HG02571 (cell line): ENCODE measurements around the gene AOPEP.
A peak's percentile ranks its signal among the peaks of the same experiment; 100 is the strongest.
"Not testable (repeated sequence)": the region's sequence is repeated elsewhere in the genome, so short reads cannot be mapped to it uniquely, and the experiment has no call there.

ENCODE experiments used
- ATAC-seq: cut with Tn5 transposase; IDR thresholded peaks from one replicate; pipeline ENCODE4 v1.9.1; 2021; ENCODE audit warnings: mild to moderate bottlenecking, moderate library complexity; ENCODE audit not compliant: unreplicated experiment

AOPEP gene

DNA sequence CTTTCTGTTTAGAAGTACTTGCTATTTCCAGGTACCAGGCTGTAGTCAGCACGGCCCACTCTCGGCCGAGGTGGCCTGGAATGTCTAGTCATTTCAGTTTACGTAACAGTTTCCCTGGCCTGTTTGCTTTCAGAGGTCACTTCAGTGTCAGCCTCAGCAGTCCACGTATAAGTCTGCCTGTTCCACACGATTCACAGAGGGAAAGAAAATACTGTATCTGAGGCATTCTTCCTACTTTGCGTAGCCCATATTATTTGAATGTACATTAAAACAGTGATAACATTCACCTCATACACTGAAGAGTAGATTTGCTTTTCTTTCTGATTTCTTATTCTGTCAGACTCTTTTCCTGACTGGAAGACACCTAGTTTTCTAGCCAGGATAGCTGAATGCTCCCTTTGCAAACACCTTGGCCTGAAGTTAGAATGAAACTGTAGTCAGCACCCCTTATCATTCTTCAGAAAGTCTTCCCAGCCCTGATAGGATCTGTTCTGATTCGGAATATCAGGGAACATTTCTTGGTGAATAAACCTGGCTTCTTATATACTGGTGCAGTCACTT is 140.9 kb downstream of the AOPEP start:
- no peak for ATAC-seq

DNA sequence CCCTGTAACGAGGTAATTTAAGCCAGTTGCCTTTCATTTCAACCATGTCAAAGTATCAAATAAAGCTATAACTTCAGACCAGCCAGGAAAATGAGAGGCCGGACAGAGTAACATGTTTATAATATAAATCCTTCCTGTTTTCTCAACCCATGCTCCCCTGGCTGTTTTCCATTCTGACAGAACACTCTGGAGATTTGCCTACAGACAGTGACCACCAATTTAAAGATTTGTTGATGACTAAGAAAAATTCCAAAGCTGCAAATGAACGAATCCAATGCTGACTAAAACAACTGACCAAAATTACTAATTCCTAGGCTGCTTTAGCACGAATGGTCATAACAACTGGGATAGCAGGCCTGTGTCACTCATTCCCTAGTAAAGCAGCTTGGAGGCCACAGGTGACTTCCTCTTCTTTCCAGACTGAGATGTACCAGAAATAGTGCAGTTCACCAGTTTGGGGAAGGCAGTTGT is 141.4 kb downstream of the AOPEP start:
- ATAC-seq, result no peak

DNA sequence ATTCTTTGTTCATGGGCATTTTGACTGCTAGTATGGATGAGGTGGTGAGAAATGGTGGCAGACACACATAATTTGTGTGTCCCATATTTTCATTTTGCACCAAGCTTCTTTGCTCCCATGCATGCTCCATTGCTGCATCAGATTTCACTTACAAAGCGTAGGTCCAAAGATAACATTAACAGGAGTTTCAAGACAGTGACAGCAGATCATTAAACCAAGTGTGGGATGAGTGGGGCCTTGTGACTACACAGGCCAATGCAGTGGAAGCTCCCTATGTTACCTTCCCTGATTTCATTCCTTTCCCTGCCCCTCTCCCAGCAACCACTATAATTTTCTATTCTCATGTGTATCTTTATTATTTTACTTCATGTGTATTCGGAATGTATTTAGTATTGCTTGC is 142.0 kb downstream of the AOPEP start:
- ATAC-seq, result no peak

DNA sequence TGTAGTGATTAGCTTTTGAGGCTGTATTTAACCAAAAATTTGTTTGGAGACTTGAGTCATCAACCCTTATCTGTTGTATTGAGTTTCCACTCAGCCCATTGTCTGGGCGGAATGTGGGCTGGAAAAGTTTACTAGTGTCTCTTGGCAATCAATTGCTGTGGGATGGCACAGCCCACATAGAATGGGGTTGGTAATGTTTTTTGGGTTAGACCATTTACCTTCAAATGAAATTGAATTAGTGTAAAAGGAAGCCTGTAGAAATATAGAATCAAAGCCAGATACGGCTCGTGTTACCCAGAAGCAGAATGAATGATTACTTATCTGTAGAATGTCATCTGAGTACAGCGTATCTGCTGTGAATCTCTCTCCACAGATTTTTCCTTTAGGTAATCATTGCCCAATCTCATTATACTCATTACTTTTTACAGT is 142.9 kb downstream of the AOPEP start:
- ATAC-seq, result no peak

DNA sequence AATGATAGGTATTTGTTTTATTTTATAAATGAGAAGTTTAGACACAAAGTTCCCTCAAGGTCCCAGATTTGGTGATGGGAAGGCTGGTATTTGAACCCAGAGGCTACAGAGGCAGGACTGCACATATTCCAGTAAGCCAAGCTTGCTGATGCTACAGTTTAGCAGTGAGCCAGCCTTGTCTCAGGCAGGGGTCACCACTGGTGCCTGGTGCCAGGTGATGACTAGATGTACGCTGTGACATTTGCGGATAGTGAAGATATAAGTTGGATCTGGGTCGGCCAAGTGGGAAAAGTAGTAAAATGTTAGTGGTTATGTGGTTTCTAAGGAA is 143.9 kb downstream of the AOPEP start:
- no peak for ATAC-seq

DNA sequence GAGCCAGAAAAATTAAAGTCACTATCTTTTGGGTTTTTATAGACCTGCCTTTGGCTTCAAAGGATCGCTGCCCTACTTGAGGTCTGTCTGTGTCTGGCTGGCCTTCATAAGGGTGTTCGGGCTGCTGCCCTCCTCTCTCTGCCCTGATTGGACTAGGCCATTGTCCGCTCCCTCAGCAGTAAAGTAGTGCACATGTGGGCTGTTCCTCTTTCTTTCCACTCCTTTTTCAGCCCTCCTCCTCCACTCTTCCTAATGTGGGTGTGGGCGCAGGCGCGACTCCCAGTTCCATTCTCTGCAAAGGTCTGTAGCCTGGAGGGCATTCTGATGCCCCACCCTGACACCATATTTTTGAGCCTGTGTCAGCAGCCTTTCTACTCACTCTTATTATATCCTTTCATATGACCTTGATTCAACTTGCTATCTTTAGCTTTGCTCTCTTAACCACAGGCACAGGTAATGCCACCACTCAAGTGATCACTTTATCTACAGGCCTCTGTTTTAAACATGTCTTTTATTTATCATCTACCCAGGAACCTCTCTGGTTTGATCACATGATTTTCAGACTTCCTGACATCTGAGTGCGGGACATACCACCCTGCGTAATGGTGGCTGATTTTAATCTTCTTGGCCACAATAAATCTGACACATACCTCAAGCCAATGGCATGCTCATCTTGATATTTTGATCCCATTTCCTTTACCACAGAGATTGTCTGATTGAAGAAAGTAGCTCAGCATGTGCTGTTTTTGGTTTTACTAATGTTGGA is 144.5 kb downstream of the AOPEP start:
- ATAC-seq, result no peak

DNA sequence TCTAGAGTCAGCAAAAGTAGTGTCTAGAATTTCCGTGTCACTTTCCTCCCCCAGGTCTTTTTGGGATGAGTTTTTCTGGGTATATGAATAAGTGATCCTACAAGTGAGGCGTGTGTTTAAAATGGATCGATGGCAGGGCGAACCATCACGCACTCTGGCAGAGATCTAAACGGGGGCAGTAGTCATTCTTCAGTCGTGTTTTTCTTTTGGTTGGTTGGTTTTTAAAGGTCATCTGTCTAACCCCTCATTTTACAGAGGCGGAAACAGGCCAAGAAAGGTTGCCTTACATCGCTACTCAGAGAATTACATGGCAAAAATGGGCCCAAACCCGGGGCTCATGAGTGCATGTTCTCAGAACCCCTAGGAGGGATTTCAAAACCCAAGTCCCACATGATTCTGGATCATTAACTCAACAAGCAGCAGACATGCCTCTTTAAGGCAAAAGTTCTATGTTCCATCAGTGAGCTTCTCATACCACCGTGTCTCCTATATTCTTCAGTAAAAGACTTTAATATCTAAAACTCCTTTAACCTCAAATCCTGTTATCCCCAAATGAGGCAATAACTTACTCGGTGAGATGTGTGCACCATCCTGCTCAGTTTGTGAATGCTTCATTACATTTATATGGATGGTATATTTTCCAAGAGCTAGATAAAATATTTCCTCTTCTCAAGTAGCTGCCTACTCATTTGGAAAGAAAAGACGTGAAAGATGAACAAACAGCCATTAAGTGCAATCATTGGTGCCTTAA is 145.8 kb downstream of the AOPEP start:
- ATAC-seq, result no peak

DNA sequence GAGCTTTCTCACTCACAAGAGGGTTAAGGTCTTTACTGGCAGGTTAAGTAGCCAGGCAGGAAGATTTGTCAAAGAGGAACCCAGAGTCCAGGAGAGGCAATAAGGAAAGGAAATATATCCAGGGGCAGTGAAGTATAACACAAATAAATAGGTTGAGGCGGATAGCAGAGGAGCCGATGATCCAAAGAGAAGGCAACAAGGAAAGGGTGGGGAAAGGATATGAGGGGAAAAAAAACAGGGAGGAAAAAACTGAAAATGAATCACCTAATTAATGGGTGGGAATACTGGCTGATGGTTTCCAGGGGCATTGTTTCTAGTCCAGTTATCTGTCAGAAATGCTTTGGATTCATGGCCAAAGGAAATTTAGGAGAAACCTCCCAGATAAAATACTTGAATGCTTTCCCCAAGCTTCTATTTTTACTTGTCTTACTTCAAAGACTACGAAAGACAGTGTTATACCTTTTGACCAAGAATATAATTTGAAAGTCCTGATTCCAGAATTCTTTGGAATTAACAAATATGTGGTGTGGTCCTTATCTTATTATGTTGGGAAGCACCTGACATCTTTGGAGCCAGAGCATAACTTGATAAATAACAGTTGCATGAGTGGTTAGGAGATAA is 146.5 kb downstream of the AOPEP start:
- no peak for ATAC-seq

DNA sequence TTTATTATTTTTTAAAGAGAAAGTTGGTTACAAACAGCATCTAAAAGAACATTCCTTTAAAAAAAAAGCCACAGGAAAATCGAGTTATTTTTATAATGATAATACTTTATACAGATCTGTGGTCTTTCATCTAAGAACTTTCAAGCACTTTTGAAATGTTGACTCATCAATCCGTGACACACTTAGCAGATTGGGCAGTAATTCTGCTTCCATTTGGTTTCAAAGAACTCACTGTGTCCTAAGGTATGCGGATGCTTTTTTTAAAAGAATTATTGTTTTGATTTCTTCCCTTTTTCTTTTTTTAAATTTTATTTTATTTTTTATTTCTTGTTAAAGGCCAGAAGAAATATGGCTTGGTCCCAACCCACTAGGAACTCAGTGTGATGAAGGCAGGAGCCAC is 147.8 kb downstream of the AOPEP start:
- no peak for ATAC-seq

DNA sequence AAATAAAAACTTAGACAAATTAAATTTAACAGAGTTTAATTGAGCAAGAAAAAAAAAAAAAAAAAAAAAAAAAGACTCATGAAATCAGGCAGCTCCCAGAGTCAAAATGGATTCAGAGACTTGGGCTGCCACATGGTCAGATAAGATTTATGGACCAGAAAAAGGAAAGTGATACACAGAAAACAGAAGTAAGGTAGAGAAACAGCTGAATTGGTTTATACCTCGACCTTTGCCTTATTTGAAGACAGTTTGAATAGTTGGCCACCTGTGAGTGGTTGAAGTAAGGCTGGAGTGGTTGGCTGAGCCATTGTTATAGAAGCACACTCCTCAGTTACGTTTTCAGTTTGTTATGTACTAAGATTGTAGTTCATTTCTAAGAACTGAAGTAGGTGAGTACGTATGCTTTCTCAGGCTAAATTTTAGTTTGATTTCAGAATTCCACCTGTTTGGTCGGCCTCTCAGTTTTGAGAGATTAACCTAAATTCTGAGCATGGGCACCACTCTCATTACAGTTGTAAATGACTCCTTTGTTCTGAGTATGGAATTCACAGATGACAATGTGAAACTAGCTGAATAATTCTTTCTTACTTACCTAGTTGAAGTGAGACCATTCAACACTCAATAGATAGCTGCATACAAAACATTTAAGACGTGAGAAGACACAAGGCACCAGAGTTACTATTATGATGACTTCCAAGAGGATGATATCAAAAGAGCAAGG is 149.0 kb downstream of the AOPEP start:
- ATAC-seq, result peak; percentile 75

DNA sequence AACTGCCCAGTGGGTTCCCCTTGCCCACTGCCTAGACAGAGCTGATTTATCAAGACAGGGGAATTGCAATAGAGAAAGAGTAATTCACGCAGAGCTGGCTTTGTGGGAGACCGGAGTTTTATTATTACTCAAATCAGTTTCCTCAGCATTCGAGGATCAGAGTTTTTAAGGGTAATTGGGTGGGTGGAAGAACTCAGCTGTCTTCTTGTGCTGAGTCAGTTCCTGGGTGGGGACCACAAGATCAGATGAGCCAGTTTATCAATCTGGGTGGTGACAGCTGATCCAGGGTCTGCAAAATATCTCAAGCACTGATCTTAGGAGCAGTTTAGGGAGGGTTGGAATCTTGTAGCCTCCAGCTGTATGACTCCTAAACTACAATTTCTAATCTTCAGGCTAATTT is 152.3 kb downstream of the AOPEP start:
- not testable (repeated sequence) for ATAC-seq

DNA sequence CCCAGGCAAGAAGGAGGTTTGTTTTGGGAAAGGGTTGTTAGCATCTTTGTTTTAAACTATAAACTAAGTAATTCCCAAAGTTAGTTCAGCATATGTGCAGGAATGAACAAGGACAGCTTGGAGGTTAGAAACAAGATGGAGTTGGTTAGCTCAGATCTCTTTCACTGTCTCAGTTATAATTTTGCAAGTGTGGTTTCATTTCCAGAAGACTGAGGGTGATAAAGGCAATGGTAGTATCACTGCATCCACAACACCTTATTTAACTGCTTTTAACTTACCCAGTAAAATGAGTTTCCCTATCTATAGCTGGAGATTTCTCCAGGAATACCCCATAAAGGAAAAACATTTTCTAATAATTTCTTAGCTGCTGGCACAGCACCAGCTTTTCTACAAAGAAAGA is 152.7 kb downstream of the AOPEP start:
- no peak for ATAC-seq

DNA sequence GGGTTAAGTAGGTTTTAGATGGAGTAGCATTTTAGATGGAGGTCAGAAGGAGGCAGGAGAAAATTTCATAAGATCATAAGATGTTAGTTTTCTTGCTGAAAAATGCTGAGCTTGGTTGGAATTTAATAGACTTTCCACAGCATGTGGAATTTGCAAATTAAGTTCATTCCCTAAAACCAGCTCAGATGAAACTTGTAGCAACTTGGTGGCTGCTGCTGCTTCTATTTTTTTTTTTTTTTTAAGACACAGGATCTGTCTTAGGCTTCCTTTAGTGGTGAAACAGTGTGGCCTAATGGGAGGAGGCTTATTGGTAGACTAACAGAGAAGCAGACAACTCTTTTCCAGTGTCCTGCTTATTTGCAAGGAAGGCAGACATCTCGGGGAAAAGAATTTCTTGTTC is 154.5 kb downstream of the AOPEP start:
- ATAC-seq, result no peak

DNA sequence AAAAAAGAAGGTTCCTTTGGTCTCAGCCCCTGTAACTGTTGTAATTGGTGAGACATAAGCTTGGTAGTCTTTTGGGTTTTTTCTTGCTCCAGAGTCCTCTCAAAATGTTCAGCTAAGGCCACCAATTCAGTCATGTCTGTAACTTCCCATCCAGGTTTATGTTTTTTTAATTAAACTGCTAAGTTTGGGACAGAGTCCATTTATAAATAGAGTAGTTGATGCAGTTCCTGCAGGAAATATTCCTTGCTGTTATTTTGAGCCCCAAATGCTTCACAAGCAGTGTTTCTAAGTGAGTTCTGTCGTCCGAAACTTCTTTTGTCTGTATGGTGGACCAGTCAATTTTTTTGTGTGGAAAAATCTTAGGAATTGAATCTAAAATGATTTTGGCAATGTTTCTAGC is 155.0 kb downstream of the AOPEP start:
- no peak for ATAC-seq

DNA sequence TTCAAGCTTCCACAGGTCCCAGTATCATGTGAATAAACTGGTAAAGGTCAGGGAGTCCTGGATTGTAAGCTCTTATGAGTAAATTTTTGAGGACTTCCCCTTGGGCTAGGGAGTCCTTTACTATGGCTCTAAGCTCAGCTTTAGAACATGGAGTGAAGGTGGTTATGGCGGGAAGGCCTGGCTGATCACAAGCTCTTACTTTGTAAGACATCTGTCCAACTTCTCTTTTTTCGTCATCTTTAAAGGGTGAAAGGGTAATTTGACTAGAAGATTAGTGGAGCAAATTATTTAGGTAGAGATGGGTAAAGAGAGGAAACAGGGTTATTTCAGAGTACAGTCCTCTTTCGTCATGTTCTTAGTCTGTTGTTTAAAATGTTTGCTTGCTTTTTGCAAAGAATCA is 155.4 kb downstream of the AOPEP start:
- ATAC-seq, result no peak

DNA sequence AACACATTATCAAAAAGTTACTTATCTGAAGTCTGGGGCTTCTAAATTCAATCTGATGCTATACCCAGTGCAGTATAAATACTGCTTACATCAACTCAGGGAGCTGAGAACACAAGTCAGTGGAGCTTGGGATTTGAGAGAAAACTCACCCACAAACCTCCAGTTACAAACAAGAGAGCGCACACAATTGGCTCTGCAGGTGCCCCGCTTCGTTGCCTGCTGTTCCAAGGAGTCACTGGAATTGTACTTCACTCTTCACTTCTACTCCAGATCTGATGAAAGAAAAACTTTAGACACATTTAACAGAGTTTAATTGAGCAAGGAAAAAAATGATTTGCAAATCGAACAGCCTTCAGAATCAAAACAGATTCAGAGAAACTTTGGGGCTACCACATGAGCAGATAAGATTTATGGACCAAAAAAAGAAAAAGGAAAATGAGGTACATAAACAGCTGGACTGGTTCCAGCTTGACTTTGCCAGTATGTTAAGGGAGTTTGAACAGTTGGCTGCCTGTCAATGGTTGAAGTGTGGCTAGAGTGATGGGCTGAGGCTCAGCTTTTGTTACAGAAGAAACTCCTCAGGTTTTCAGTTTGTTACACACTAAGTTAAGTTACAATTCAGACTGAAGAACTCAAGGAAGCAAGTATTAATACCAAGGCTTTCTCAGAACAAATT is 156.6 kb downstream of the AOPEP start:
- ATAC-seq, result no peak

DNA sequence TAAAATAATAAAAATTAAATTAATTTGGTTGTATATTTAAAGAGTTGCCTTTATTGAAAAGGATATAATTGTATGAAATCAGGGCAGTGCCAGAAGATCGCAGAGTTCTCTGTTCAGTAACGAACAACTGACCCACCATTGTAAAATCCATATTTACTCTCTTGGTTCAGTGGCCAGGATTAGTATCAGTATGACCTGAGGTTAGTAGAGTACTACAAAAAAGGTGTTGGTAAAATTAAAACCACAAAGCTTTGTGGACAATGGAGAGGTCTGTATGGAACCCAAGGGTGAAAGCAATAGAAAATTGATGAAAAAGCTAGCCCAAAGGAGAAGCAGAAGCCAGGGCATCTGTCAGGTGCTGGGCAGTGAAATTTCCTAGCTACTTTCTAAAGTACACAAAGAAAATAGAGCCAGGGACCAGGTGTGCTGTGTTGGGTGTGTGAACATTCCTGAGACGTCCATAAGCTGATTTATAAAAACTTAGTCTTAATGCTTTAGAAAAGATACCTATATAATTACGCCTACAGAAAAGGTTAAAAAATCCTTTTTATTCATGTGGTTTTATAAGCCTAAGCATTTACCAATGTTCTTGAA is 159.5 kb downstream of the AOPEP start:
- ATAC-seq, result no peak

DNA sequence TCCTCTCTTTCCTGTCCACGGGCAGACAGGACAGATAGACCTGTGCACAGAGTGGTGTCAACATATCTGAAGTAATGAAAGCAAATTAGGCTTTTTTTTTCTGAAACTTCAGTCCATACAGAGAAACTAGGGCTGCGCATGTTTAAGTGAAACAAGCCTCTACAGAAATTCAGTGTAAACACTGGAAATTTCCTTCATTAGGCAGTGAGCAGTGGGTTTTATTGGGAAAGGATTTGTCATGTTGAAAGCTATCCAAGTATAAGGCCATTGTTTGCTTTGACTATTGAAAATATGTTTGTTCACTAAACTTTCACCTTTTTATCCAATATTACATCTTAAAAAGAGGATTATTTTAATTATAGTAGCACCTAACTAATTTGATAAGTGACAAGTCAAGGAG is 161.2 kb downstream of the AOPEP start:
- no peak for ATAC-seq

DNA sequence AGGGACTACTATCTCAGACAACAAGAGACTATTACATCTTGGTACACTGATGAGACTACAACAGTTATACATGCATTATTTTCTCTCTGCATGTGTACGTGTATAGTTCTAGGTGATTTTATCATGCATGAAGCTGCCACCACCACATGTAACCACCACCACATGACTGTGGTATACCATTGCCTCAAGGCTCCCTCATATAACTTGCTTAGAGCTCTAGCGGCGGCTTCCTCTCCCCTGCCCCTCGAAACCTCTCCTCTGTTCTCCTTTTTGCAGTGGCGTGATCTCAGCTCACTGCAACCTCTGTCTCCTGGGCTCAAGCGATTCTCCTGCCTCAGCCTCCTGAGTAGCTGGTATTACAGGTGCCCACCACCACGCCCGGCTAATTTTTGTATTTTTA is 162.3 kb downstream of the AOPEP start:
- ATAC-seq, result no peak

DNA sequence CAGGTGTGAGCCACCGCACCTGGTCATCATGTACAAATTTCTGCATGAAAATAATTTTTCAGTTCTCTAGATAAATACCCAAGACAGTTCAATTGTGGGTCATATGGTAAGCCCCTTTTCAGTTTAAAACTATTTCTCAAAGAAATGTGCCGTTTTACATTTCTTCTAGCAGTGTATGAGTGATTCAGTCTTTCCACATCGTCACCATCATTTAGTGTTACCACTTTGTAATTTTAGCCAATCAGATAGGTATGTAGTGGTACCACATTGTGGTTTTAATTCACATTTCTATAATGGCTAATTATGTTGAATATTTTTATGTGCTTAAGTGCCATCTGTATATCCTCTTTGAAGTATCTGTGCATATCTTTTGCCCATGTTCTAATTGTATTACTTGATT is 163.1 kb downstream of the AOPEP start:
- no peak for ATAC-seq
